ENCODE measurements around the gene LCE7A. TPM values are rescaled to one million over a fixed set of nuclear protein-coding genes. Genes with fewer than 3 reads are reported as not detected.

Gene LCE7A
- total RNA-seq, 1 experiment from 2014 or later = not detected

DNA sequence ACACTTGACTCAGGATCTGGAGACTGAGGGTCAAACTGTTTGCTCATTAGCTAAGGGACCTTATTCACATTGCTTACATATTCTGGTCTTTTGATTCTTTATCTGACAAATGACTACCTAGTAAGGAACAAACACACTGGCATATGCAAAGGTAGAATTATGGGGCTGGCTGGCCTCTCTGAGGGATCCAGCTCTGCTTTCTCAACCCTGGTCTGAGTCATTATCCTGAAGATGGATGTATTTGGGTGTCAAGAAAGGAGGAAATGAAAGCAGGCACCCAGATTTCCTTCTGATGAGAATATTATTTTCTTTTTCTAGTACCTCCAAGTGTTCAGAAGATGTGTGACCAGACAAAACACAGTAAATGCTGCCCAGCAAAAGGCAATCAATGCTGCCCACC, 24.3 kb downstream of the LCE7A start:
- Mint-ChIP-seq H3K27ac (ENCODE audit: unreplicated experiment) (no peak overlapping the region), H3K27me3 (ENCODE audit: insufficient read depth, unreplicated experiment) (peaks cover 16% of the 10 kb centered on the region), H3K36me3 (ENCODE audit: insufficient read depth, unreplicated experiment) (no peaks in the 10 kb centered on the region), H3K4me1 (ENCODE audit: low read depth, unreplicated experiment) (no peaks in the 10 kb centered on the region), H3K4me3 (ENCODE audit: unreplicated experiment) (no peak overlapping the region), H3K9me3 (ENCODE audit: unreplicated experiment) (no peaks in the 10 kb centered on the region)
- TF ChIP-seq, protein P1, sequence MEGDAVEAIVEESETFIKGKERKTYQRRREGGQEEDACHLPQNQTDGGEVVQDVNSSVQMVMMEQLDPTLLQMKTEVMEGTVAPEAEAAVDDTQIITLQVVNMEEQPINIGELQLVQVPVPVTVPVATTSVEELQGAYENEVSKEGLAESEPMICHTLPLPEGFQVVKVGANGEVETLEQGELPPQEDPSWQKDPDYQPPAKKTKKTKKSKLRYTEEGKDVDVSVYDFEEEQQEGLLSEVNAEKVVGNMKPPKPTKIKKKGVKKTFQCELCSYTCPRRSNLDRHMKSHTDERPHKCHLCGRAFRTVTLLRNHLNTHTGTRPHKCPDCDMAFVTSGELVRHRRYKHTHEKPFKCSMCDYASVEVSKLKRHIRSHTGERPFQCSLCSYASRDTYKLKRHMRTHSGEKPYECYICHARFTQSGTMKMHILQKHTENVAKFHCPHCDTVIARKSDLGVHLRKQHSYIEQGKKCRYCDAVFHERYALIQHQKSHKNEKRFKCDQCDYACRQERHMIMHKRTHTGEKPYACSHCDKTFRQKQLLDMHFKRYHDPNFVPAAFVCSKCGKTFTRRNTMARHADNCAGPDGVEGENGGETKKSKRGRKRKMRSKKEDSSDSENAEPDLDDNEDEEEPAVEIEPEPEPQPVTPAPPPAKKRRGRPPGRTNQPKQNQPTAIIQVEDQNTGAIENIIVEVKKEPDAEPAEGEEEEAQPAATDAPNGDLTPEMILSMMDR (IDR thresholded peaks at IDR 0.05; ENCODE audit: insufficient read depth in 1 of 2, low read depth in 1 of 2, low read length in 1 of 2, severe bottlenecking in 1 of 2, unreplicated experiment in 1 of 2) = no peak
- DNase-seq = no peak
- H3K9me3 ChIP-seq = no peaks in the 10 kb centered on the region
- H3K27me3 ChIP-seq (replicated peaks; ENCODE audit: control insufficient read depth, insufficient read depth, low read length) = no peaks in the 10 kb centered on the region; the same call in none of the 2 replicates
- H3K4me1 ChIP-seq = no peaks in the 10 kb centered on the region
- no peak overlapping the region for H3K4me3 ChIP-seq (ENCODE audit: low read depth, low read length)
- no TSS peak for BruUV-seq (replicated peaks)
- intact Hi-C loops (cut with micrococcal nuclease; ENCODE audit: unreplicated experiment) = no loop called here
- POLR2A ChIA-PET = no interaction called here
- H3K36me3 ChIP-seq (ENCODE audit: control insufficient read depth, insufficient read depth, low read length) = no peaks in the 10 kb centered on the region
- CTCF ChIA-PET = no interaction called here

DNA sequence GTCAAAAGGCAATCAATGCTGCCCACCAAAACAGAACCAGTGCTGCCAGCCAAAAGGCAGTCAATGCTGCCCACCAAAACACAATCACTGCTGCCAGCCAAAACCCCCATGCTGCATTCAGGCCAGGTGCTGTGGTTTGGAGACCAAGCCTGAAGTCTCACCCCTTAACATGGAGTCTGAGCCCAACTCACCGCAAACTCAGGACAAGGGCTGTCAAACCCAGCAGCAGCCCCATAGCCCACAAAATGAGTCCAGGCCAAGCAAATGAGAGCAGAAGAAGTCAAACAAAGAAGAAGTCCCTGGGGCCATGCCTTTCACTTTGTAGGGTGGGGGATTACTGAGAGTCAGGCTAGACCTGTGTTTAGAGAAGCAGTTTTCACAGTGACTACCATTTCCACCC, 24.7 kb downstream of the LCE7A start:
- Mint-ChIP-seq H3K4me1 (ENCODE audit: low read depth, unreplicated experiment) (no peaks in the 10 kb centered on the region), H3K27me3 (ENCODE audit: insufficient read depth, unreplicated experiment) (peaks cover 14% of the 10 kb centered on the region), H3K27ac (ENCODE audit: unreplicated experiment) (no peak overlapping the region), H3K4me3 (ENCODE audit: unreplicated experiment) (no peak overlapping the region), H3K9me3 (ENCODE audit: unreplicated experiment) (no peaks in the 10 kb centered on the region), H3K36me3 (ENCODE audit: insufficient read depth, unreplicated experiment) (no peaks in the 10 kb centered on the region)
- TF ChIP-seq, protein P1 (IDR thresholded peaks at IDR 0.05; ENCODE audit: insufficient read depth in 1 of 2, low read depth in 1 of 2, low read length in 1 of 2, severe bottlenecking in 1 of 2, unreplicated experiment in 1 of 2) = no peak
- POLR2A ChIA-PET = no interaction called here
- no peak for DNase-seq
- CTCF ChIA-PET = no interaction called here
- Histone ChIP-seq H3K9me3 (no peaks in the 10 kb centered on the region), H3K36me3 (ENCODE audit: control insufficient read depth, insufficient read depth, low read length) (no peaks in the 10 kb centered on the region), H3K4me1 (no peaks in the 10 kb centered on the region), H3K27me3 (replicated peaks; ENCODE audit: control insufficient read depth, insufficient read depth, low read length) (no peaks in the 10 kb centered on the region; the same call in none of the 2 replicates), H3K4me3 (ENCODE audit: low read depth, low read length) (no peak overlapping the region)
- intact Hi-C loops (cut with micrococcal nuclease; ENCODE audit: unreplicated experiment) = no loop called here
- no TSS peak for BruUV-seq (replicated peaks)

DNA sequence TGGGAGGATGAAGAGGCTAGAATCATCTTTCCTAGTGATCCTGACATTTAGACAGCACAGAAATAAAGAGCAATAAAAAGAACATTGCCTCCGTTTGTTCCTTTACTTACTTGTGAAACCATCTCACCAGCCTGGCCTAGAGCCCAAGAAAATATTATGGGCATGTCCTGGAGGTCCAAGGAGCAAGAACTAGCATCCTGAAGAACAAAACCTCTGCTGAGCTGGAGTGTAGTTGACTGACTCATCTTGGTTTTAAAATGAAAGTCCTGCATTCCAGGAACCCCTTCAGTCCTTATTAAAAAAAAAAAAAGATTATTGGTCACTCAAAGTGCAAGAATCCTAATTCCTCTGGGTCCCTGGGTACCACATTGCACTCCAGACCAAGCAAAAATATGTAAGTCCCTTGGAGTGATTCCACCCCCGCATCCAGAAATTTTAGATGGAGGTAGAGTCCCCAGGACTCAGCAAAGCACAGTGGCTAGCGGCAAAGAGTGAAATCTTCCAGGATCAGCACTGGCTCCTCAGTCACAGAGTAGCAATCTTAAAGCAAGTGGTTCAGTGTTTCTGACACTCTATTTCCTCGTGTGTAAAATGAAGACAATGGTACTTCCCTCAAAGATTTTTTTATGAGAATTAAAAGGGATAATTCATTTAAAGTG, 25.3 kb downstream of the LCE7A start:
- intact Hi-C loops (cut with micrococcal nuclease; ENCODE audit: unreplicated experiment) = no loop called here
- DNase-seq = no peak
- BruUV-seq (replicated peaks) = no TSS peak
- ChIA-PET POLR2A (no interaction called here), CTCF (no interaction called here)
- Histone ChIP-seq H3K27me3 (replicated peaks; ENCODE audit: control insufficient read depth, insufficient read depth, low read length) (no peaks in the 10 kb centered on the region; the same call in none of the 2 replicates), H3K4me1 (no peaks in the 10 kb centered on the region), H3K4me3 (ENCODE audit: low read depth, low read length) (no peak overlapping the region), H3K9me3 (no peaks in the 10 kb centered on the region), H3K36me3 (ENCODE audit: control insufficient read depth, insufficient read depth, low read length) (no peaks in the 10 kb centered on the region)
- Mint-ChIP-seq H3K9me3 (ENCODE audit: unreplicated experiment) (no peaks in the 10 kb centered on the region), H3K36me3 (ENCODE audit: insufficient read depth, unreplicated experiment) (no peaks in the 10 kb centered on the region), H3K27ac (ENCODE audit: unreplicated experiment) (no peak overlapping the region), H3K4me3 (ENCODE audit: unreplicated experiment) (no peak overlapping the region), H3K27me3 (ENCODE audit: insufficient read depth, unreplicated experiment) (peaks cover 14% of the 10 kb centered on the region), H3K4me1 (ENCODE audit: low read depth, unreplicated experiment) (no peaks in the 10 kb centered on the region)
- TF ChIP-seq, protein P1 (IDR thresholded peaks at IDR 0.05; ENCODE audit: insufficient read depth in 1 of 2, low read depth in 1 of 2, low read length in 1 of 2, severe bottlenecking in 1 of 2, unreplicated experiment in 1 of 2) = no peak

All from Caco-2 (cell line).